Bronchial epithelial cell (primary cell): ENCODE measurements around the gene PHLDA1. TPM values are rescaled to one million over a fixed set of nuclear protein-coding genes. Genes with fewer than 3 reads are reported as not detected.

Experiments
- DNase-seq: peaks from one replicate; pipeline ENCODE4 v3.0.0-alpha.2; 2010; ENCODE audit warnings: low read depth
- FAIRE-seq: peaks from 2 replicates; lab custom pipeline; 2011; peaks lifted over from hg19 to GRCh38; lab: Jason Lieb, UNC
- H3K27me3 ChIP-seq: 2 replicates; pipeline ENCODE4 v1.5.1; 2011; ENCODE audit warnings: low read length; ENCODE audit not compliant: control insufficient read depth, insufficient read depth
- H3K36me3 ChIP-seq: 2 replicates; pipeline ENCODE4 v1.5.1; 2011; ENCODE audit warnings: low read length; ENCODE audit not compliant: control insufficient read depth, insufficient read depth
- H3K4me3 ChIP-seq: 2 replicates; pipeline ENCODE4 v1.5.1; 2011; ENCODE audit warnings: mild to moderate bottlenecking, low read depth, low read length, control low read depth
- total RNA-seq: library from RNA; depleted of rRNA; stranded (reverse); fragments of >200 nt; gene quantifications from 2 replicates; pipeline ENCODE4 v1.2.1, GENCODE V29; 2014
- TF ChIP-seq, protein P1 (sequence below): IDR thresholded peaks from 2 replicates; pipeline ENCODE4 v1.5.1; 2011; ENCODE audit warnings: mild to moderate bottlenecking, moderate library complexity, low read length, control low read depth, inconsistent platforms; ENCODE audit not compliant: insufficient read depth, severe bottlenecking

PHLDA1 gene
- total RNA-seq, 1 donor from 2014 or later = 27.9 TPM

- H3K4me3 ChIP-seq = no peak overlapping the region
- no peak for FAIRE-seq
- TF ChIP-seq, protein P1, sequence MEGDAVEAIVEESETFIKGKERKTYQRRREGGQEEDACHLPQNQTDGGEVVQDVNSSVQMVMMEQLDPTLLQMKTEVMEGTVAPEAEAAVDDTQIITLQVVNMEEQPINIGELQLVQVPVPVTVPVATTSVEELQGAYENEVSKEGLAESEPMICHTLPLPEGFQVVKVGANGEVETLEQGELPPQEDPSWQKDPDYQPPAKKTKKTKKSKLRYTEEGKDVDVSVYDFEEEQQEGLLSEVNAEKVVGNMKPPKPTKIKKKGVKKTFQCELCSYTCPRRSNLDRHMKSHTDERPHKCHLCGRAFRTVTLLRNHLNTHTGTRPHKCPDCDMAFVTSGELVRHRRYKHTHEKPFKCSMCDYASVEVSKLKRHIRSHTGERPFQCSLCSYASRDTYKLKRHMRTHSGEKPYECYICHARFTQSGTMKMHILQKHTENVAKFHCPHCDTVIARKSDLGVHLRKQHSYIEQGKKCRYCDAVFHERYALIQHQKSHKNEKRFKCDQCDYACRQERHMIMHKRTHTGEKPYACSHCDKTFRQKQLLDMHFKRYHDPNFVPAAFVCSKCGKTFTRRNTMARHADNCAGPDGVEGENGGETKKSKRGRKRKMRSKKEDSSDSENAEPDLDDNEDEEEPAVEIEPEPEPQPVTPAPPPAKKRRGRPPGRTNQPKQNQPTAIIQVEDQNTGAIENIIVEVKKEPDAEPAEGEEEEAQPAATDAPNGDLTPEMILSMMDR = no peak
Observed at GRCh38 chr12:76010732-76011458, 20.7 kb downstream of the PHLDA1 start.

GRCh38 chr12:76008428-76008827 is 23.1 kb downstream of the PHLDA1 start:
- Histone ChIP-seq H3K36me3 (no peaks in the 10 kb centered on the region), H3K4me3 (no peak overlapping the region), H3K27me3 (no peaks in the 10 kb centered on the region)
- DNase-seq (no peak), FAIRE-seq (no peak)
- TF ChIP-seq, protein P1 = no peak

More at GRCh38 chr12:76010732-76011458, 20.7 kb downstream of the PHLDA1 start:
- no peaks in the 10 kb centered on the region for H3K27me3 ChIP-seq
- no peak for DNase-seq
- no peaks in the 10 kb centered on the region for H3K36me3 ChIP-seq

GRCh38 chr12:76007640-76008039 is 23.9 kb downstream of the PHLDA1 start:
- Histone ChIP-seq H3K36me3 (no peaks in the 10 kb centered on the region), H3K4me3 (no peak overlapping the region), H3K27me3 (no peaks in the 10 kb centered on the region)
- no peak for FAIRE-seq
- DNase-seq = no peak
- TF ChIP-seq, protein P1 = no peak

DNA sequence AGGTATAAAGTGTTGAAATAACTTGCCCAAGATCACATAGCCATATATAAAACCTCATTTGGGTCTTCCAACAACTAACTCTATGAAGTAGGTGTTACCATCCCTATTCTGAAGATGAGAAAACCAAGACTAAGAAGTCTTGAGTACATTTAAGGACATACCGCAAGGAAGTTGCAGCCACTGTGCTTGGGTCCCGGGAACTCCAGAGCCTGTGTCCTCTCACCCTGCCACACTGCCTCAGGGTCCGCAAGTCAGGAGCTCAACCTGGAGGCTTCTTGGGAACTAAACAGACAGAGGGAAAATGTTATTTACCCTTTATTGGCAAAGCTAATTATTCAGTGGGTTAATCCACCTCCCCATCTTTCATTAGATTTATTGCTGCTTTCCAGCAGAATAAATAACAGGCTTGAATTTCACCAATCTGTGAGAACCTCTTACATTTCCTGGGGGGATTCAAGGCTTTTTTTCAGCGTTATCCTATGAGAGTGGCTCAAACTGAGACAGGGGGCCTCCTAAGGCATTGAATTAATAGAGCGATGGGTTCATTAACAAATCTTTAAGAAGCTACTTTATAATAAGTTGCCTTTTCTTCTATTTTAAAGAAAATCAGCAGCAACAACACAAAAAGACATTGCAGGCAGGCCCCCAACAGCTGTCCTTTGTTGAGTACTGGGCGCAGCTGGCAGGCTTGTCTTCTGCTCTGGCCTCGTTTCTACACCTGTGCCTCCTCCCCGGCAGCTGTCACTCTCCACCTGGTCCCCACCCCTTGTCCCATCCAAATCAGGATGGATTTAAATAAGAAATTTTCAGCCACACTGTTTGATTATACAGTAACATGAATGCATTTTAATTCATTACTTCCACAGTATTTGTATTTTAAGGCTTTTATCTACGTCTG is 25.3 kb downstream of the PHLDA1 start:
- Histone ChIP-seq H3K4me3 (no peak overlapping the region), H3K36me3 (no peaks in the 10 kb centered on the region), H3K27me3 (no peaks in the 10 kb centered on the region)
- DNase-seq (no peak), FAIRE-seq (no peak)
- TF ChIP-seq, protein P1 = no peak

DNA sequence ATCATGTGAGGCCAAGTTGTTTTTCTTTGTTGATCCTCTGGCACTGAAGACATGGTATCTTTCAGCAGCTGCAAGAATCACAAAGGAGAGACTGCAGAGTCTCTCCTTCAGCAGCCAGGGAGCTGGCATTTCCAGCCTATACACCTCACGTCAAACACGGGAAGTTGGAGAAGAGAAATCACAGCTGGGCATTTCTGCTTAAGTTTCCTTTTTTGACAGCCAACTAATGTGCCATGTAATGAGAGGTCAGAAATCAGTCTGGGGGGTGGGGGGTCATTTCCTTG is 28.3 kb downstream of the PHLDA1 start:
- Histone ChIP-seq H3K4me3 (no peak overlapping the region), H3K36me3 (no peaks in the 10 kb centered on the region), H3K27me3 (no peaks in the 10 kb centered on the region)
- TF ChIP-seq, protein P1 = no peak
- no peak for FAIRE-seq
- no peak for DNase-seq
